ENCODE measurements around the gene TAPBP. TPM values are rescaled to one million over a fixed set of nuclear protein-coding genes. Genes with fewer than 3 reads are reported as not detected.

The TAPBP gene
- total RNA-seq, result 41.5 TPM

GRCh38 chr6:33313709-33314514 lies at the start of gene TAPBP:
Gene TAPBP (minus strand): TSS chr6:33314078. CDS start chr6:33314041, 37 bp downstream.

DNA sequence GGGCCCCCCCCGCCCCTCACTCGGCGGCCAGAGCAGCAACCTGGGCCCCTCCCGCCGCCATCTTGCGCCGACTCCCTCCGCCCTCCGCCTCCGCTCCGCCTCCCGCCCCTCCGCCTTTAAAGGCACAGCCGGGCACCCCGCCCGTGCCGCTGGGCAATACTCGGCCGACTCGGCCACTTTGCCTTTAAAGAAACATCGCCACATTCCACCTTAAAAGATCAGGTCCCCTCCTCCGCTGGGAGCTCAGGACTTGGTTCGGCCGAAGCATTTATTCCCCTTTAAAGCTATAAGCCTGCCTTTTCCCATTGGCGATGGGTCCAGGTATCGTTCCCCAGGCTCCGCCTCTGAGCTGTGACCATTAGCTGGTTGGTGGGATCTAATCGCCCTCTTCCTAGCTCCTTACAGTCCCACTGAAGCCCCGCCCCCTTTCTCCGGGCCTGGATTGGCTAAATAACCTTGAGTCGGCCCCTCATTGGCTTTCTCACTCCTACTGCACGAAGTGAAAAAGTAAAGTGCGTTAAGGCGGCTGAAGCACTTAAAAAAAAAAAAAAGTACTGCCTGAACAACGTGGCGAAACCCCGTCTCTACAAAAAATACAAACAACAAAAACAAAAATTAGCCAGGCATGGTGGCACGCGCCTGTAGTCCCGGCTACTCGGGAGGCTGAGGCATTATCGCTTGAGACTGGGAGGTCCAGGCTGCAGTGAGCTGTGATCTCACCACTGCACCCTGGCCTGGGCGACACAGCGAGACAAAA lies 4.0 kb upstream of the TAPBP start, which contains the start of gene ZBTB22:
Gene ZBTB22 (minus strand): TSS at position 76 of the 757 bp plus-strand sequence. CDS start 828 bp downstream, outside the sequence.

GRCh38 chr6:33298773-33299236 lies 15.1 kb downstream of the TAPBP start, which contains the start of gene RGL2:
Gene RGL2 (minus strand): TSS chr6:33298942. CDS start chr6:33298610, 332 bp downstream.

DNA sequence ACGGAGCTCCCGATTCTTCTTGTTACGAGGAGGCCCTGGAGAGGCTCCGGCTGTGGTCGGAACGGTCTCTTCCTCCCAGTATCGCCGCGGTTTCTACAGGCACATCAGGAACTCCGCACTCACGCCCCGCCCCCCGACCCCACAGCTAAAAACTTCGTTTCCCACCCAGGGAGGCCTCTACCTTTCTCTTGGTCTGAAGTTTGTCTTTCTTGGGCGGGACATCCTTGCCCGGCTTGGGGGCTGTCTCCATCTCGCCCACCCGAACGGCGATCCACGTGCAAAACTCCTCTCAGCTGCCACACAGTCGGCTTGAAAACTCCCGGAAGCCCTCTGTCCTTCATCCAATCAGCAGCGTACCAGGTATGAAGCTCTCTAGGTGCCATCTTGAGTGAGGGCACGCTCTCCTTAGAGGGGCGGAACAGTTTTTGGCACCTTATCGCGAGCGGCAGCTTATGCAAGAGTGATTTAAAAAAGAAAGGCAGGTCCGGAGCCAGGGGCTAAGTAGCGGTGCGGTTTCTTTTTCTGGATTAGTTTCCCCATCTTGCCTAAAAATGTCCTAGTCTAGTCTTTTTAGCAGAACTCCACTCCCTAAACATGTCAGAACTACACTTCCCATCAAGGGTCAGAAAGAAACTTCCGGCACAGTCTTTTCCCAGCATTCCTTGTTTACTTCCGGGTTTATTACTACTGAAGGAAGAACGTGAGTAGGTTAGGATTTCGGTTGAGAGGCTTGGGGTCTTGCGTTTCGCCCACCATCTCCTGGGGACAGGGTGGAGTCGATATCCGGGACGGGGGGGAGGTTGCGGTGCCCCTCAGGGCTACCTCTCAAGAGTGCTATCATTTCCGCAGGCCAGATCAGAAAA lies 24.7 kb downstream of the TAPBP start, which contains the start of the genes PFDN6 and WDR46:
Gene PFDN6 (plus strand): TSS at position 681 of the 863 bp plus-strand sequence. CDS start 256 bp downstream, outside the sequence.
Gene WDR46 (minus strand): TSS at position 319 of the 863 bp plus-strand sequence. CDS start 69 bp downstream, at position 250.

GRCh38 chr6:33276864-33277662 lies 36.8 kb downstream of the TAPBP start, which contains the start of gene B3GALT4:
Gene B3GALT4 (plus strand): TSS chr6:33277123. CDS start chr6:33277420, 297 bp downstream.

GRCh38 chr6:33271468-33272274 lies 42.2 kb downstream of the TAPBP start, which contains the start of the genes RPS18 and VPS52:
Gene RPS18 (plus strand): TSS chr6:33272075. CDS start chr6:33272120, 45 bp downstream.
Gene VPS52 (minus strand): TSS chr6:33271876. CDS start chr6:33271675, 201 bp downstream.

Other genes with a start within 250 kb of the TAPBP start
- gene HLA-DPA1, start 240.4 kb downstream of the TAPBP start, total RNA-seq, result 2.1 TPM
- 8.3 TPM for gene HLA-DPB1, start 238.1 kb downstream of the TAPBP start, total RNA-seq
- gene COL11A2, start 121.6 kb downstream of the TAPBP start, total RNA-seq, result 2.3 TPM
- gene RXRB, start 113.4 kb downstream of the TAPBP start, total RNA-seq, result 27.0 TPM
- gene SLC39A7, start 113.2 kb downstream of the TAPBP start, total RNA-seq, result 53.1 TPM
- gene HSD17B8, start 109.4 kb downstream of the TAPBP start, total RNA-seq, result 2.5 TPM
- 24.2 TPM for gene RING1, start 105.6 kb downstream of the TAPBP start, total RNA-seq
- 34.8 TPM for gene VPS52, start 42.2 kb downstream of the TAPBP start, total RNA-seq
- gene RPS18, start 42.0 kb downstream of the TAPBP start, total RNA-seq, result 2,657 TPM
- gene B3GALT4, start 37.0 kb downstream of the TAPBP start, total RNA-seq, result 7.8 TPM
- gene WDR46, start 24.8 kb downstream of the TAPBP start, total RNA-seq, result 35.3 TPM
- 36.7 TPM for gene PFDN6, start 24.5 kb downstream of the TAPBP start, total RNA-seq
- gene RGL2, start 15.1 kb downstream of the TAPBP start, total RNA-seq, result 34.4 TPM
- 25.6 TPM for gene ZBTB22, start 3.7 kb upstream of the TAPBP start, total RNA-seq
- 22.4 TPM for gene DAXX, start 8.9 kb upstream of the TAPBP start, total RNA-seq
- 5.8 TPM for gene KIFC1, start 77.7 kb upstream of the TAPBP start, total RNA-seq
- gene PHF1, start 96.9 kb upstream of the TAPBP start, total RNA-seq, result 28.6 TPM
- gene CUTA, start 104.0 kb upstream of the TAPBP start, total RNA-seq, result 113 TPM
- gene SYNGAP1, start 106.0 kb upstream of the TAPBP start, total RNA-seq, result 27.7 TPM
- 10.6 TPM for gene ZBTB9, start 140.5 kb upstream of the TAPBP start, total RNA-seq

All from diencephalon (tissue), 1 donor.